HG03575 (cell line): ENCODE data around the gene DNAAF1.

ENCODE experiments used
- ATAC-seq: cut with Tn5 transposase; IDR thresholded peaks from one replicate; pipeline ENCODE4 v1.9.1; 2021; ENCODE audit not compliant: unreplicated experiment, insufficient number of reproducible peaks, low FRiP score; ENCODE audit errors: extremely low read depth

Gene DNAAF1

DNA sequence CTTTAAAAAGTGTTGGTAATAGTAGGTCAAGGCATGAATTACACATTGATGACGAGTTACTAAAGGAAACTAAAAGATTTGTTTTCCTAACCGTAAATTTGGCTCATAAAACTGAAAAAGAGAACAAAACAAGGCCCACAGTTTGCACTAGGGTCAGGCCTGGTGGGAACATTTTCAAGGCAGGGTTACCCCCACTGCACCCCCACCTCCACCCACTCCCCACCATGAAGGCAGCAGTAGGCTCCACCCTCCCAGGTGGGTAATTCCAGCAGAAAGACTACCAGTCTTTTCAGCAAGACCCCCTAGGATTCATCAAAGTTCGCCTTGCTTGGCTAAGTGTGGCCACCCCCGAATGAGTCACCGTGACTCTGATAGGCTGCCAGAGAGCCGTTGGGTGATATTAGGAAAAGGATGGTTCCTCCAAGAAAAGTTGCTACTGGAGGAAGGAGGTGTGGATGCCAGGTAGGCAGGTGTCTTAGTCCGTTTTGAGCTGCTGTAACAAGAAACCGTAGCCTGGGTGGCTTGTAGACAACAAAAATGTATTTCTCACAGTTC is 8.6 kb downstream of the DNAAF1 start:
- ATAC-seq: no peak

DNA sequence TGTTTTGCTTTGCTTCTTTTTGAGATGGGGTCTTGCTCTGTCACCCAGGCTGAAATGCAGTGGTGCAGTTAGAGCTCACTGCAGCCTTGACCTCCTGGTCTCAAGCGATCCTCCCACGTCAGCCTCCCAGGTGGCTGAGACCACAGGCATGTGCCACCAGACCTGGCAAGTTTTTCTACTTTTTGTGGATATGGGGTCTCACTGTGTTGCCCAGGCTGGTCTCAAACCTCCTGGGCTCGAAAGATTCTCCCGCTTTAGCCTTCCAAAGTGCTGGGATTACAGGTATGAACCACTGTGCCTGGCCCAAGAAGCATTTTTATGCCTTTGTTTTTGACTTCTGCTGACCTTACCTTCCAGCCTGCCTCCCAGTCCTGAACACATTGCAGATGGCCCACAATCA is 10.1 kb downstream of the DNAAF1 start:
- ATAC-seq: no peak

DNA sequence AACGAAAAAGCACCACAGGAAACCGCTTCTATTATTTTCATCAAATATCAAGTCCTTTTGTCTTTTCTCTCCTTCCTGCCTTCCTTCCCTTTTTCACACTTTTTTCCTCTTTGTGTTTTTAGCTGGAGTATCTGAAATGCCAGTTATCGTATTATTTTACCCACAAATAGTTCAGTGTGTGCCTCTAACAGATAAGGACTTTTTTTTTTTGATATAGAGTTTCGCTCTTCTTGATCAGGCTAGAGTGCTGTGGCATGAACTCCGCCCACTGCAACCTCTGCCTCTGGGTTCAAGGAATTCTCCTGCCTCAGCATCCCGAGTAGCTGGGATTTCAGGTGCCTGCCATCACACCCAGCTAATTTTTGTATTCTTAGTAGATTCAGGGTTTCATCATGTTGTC is 10.7 kb downstream of the DNAAF1 start:
- ATAC-seq: no peak

DNA sequence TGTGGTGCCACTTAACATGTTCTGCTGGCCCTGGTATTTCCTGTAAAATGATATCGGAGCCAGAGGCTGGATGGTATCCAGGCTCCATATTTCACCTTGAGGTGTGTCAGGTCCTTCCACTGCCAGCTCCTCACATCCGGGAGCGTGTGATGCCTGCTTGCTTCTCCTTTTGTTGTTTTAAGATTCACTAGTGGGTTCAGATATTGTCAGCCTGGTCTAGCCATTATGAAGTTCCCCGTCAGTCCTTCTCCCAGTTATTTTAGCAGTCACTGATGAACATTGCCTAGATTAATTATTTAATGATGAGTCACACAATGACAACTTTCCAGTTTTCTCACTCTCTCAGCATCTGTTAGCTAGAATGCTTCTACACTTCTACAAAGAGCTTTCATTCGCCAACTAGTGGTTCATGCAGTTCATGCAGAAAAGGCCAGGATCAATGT is 11.3 kb downstream of the DNAAF1 start:
- ATAC-seq: no peak

GRCh38 chr16:84159007-84159406 is 13.9 kb downstream of the DNAAF1 start:
- no peak for ATAC-seq

- ATAC-seq: no peak
Observed at GRCh38 chr16:84159800-84160199, 14.7 kb downstream of the DNAAF1 start.

DNA sequence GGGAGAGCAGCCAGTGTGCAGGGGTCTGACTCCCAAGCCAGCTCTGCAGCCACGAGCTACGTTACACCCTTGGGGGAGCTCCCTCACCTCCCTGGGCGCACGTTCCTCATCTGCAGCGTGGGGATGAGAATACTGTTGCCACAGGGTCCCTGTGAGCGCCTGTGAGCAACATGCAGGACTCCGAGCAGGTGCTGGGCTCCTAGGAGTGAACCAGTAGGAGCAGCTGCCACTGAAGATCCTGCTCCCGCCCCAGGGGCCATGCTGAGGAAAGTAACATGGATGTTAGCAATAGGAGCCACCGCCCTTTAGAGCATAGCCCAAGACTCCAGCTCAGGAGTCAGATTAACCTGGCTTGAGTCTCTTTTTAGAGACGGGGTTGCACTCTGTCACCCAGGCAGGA is 15.9 kb downstream of the DNAAF1 start:
- ATAC-seq: no peak

- no peak for ATAC-seq
Observed at GRCh38 chr16:84161801-84162200, 16.7 kb downstream of the DNAAF1 start.

DNA sequence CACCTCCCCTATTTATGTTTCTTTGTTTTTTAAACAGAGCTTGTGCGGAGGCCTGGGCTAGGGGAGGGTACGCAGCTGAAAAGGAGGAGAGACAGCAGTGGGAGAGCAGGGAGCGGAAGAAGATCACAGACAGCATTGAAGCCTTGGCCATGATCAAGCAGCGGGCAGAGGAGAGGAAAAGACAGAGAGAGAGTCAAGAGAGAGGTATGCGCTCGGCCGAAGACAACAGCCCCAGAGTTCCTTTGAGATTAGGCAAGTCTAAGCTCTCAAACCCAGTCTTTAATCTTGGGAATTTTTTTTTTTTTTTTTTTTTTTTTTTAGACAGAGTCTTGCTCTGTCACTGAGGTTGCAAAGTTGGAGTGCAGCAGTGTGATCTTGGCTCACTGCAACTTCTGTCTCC is 20.6 kb downstream of the DNAAF1 start:
- ATAC-seq: no peak

DNA sequence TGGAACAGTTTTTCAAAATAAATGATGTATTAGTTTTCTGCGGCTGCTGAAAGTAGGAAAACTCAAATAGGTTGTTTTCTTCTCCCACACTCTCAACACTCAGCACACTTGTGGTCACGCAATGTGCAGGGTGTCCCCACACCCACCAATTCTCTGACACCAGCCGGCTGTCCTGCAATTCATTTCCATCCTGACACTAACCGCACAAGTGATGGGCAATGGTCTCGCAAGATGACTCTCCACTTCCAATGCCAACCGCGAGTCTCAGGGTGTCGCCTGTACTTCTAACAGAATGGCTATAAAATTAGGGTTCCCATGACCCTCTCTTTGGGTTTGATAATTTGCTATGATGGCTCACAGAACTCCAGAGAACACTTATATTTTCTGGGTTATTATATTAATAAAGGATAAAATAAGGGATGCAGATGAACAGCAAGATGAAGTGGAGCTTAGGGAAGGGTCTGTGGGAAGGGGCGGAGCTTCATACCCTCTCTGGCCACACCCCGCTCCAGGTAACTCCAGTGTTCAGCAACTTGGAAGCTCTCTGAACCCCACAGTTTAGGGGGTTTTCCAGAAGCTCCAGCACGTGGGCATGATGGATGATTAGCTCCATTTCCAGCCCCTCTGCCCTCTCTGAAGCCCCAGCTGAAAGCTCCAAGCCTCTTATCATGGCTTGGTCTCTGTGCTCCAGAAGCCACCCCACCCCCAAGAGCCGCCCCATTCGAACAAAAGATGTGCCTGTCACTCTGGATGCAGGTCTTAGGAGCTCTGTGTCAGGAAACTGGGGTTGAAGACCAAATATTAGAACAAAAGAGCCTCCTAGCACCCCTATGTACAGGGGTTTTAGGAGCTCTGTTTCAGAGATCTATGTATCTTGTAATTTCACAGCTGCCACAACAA is 21.9 kb downstream of the DNAAF1 start:
- ATAC-seq: no peak

- no peak for ATAC-seq
Observed at GRCh38 chr16:84169765-84170310, 24.7 kb downstream of the DNAAF1 start.

GRCh38 chr16:84174396-84174795 is 29.3 kb downstream of the DNAAF1 start:
- no peak for ATAC-seq

- ATAC-seq: no peak
Observed at GRCh38 chr16:84175350-84176081, 30.4 kb downstream of the DNAAF1 start.

GRCh38 chr16:84176192-84177053 is 31.3 kb downstream of the DNAAF1 start:
- ATAC-seq: no peak

DNA sequence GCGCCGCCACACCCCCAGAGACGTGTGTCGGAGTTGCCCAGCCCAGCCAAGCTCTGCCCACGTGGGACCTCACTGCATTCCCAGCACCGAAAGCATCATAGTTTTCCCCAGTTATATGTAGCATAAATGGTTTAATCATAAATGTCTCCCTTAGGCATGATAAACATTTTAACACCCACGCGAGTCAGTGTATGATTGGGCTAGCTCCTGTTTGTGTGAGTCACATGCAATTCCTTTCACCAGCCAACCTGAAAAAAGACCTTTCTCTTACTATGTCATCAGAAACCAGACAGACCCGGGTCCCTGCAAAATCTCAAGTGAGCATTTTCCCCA is 32.6 kb downstream of the DNAAF1 start:
- ATAC-seq: no peak

DNA sequence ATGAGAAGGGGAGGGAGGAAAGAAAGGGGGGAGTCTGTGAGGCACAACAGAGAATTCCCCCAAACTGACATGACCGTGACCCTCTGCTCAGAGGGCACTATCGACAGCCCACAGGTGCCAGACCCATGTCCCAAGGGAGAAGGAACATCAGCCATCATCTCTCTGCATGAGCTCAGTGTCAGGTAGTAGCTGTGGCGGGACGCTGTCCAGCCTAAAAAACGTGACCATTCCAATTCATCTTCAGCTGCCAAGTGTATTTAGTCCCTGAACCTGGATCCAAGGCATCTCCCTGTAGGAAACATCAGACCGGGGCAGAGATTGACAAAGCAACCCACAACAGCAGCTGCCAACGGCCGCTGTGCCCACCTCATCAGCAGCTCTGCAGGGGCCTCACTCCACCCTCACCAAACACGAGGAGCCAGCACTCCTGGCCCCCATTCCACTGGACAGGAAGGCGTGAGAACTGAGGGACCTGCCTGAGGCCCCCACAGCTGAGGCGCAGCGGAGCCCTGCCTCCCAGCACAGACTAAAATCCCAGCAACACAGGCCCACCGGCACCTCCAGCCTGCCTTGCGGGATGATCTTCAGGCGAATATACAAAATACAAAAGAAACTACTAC is 33.1 kb downstream of the DNAAF1 start:
- ATAC-seq: no peak

- no peak for ATAC-seq
Observed at GRCh38 chr16:84178892-84179611, 33.9 kb downstream of the DNAAF1 start.
